Measurements from ENCODE around the gene PIP4K2B.
A peak's percentile ranks its signal among the peaks of the same experiment; 100 is the strongest.

Gene PIP4K2B

GRCh38 chr17:38732376-38733281 is 66.7 kb downstream of the PIP4K2B start:
- no peak for TF ChIP-seq FOXP2 (optimal IDR thresholded peaks at IDR 0.05; ENCODE audit: borderline replicate concordance, extremely low read depth, extremely low read length, insufficient read depth)
- no peak for TF ChIP-seq TAF1 (IDR thresholded peaks at IDR 0.05; ENCODE audit: borderline replicate concordance, insufficient read depth, low read length)
- TF ChIP-seq, protein P1, sequence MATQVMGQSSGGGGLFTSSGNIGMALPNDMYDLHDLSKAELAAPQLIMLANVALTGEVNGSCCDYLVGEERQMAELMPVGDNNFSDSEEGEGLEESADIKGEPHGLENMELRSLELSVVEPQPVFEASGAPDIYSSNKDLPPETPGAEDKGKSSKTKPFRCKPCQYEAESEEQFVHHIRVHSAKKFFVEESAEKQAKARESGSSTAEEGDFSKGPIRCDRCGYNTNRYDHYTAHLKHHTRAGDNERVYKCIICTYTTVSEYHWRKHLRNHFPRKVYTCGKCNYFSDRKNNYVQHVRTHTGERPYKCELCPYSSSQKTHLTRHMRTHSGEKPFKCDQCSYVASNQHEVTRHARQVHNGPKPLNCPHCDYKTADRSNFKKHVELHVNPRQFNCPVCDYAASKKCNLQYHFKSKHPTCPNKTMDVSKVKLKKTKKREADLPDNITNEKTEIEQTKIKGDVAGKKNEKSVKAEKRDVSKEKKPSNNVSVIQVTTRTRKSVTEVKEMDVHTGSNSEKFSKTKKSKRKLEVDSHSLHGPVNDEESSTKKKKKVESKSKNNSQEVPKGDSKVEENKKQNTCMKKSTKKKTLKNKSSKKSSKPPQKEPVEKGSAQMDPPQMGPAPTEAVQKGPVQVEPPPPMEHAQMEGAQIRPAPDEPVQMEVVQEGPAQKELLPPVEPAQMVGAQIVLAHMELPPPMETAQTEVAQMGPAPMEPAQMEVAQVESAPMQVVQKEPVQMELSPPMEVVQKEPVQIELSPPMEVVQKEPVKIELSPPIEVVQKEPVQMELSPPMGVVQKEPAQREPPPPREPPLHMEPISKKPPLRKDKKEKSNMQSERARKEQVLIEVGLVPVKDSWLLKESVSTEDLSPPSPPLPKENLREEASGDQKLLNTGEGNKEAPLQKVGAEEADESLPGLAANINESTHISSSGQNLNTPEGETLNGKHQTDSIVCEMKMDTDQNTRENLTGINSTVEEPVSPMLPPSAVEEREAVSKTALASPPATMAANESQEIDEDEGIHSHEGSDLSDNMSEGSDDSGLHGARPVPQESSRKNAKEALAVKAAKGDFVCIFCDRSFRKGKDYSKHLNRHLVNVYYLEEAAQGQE (IDR thresholded peaks at IDR 0.05; ENCODE audit: insufficient read depth in 1 of 2, low read depth in 2 of 2, low read length in 2 of 2): no peak
- TF ChIP-seq POLR2AphosphoS5 (IDR thresholded peaks at IDR 0.05; ENCODE audit: low read depth, low read length): no peak
- TF ChIP-seq SIN3A (IDR thresholded peaks at IDR 0.05; ENCODE audit: borderline replicate concordance, insufficient read depth, low read length): no peak

DNA sequence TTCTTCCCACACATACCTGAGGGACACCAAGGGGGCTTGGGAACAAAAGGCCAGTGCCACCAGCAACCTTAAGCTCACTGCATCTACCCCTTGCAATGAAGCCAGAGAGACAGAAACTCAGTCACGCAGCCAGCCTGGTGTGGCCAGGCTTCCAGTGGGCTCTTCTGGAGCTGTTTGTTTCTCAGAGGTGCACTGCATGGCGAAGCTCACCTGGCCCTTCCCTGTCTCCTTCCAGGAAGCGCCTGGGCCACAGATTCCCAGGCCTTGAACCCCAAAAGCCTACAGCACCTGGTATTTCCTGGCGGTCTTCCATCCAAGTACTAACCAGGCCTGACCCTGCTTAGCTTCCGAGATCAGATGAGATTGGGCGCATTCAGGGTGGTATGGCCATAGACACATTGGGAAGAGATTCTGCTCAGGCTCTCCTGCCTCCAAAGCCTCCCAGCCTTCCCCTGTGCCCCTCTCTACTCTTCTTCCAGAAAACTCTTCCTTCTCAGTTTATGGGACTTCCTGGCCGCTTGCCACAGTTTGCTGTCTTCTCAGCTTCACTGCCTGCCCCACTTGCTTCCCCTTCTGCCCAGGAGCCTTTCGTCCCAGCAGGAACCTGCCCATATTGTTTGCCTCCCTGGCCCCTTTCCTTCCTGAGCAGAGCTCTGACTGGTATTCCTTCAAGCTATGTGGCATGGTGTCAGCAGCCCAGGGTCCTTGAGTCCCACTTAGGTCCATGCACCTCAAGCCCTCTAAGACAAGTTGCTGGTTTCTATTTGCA is 67.6 kb downstream of the PIP4K2B start:
- TF ChIP-seq POLR2AphosphoS5 (IDR thresholded peaks at IDR 0.05; ENCODE audit: low read depth, low read length) (peak; percentile 52), FOXP2 (optimal IDR thresholded peaks at IDR 0.05; ENCODE audit: borderline replicate concordance, extremely low read depth, extremely low read length, insufficient read depth) (no peak), TAF1 (IDR thresholded peaks at IDR 0.05; ENCODE audit: borderline replicate concordance, insufficient read depth, low read length) (no peak)
- TF ChIP-seq, protein P1 (IDR thresholded peaks at IDR 0.05; ENCODE audit: insufficient read depth in 1 of 2, low read depth in 2 of 2, low read length in 2 of 2): no peak

GRCh38 chr17:38730526-38731379 is 68.6 kb downstream of the PIP4K2B start:
- TF ChIP-seq POLR2AphosphoS5 (IDR thresholded peaks at IDR 0.05; ENCODE audit: low read depth, low read length) (0 out of 2 replicates have a peak, but pooled peaks have one; percentile 2), FOXP2 (optimal IDR thresholded peaks at IDR 0.05; ENCODE audit: borderline replicate concordance, extremely low read depth, extremely low read length, insufficient read depth) (no peak), SIN3A (IDR thresholded peaks at IDR 0.05; ENCODE audit: borderline replicate concordance, insufficient read depth, low read length) (no peak), TAF1 (IDR thresholded peaks at IDR 0.05; ENCODE audit: borderline replicate concordance, insufficient read depth, low read length) (no peak)
- TF ChIP-seq, protein P1 (IDR thresholded peaks at IDR 0.05; ENCODE audit: insufficient read depth in 1 of 2, low read depth in 2 of 2, low read length in 2 of 2): no peak

DNA sequence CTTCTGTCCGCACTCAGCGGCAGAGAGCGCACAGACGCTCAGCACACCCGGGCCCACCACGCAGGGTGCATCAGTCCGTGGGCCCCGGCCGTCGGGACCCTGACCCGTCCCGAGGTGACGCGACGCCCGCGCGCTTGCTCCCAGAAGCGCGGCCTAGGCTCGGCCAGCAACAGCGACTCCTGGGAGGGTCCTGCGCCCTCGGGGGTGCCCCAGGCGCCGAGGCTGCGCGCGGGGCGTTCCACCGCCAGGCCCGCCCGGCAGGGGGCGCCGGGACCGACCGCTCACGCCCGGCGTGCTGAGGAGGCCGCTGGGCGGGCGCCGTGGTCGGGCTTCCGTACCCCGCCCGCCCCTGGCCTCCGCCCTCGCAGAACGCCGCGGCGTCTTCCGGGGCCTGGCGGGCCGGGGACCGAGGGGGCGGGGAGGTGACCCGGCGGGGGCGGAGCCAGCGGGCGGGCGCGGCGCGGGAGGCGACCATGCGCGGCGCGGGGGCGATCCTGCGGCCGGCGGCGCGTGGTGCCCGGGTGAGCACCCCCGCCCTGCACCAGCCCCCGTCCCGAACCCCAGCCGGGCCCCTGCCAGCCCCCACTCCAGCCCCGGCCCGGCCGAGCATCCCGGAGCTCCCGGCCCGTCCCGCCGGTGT is 69.3 kb downstream of the PIP4K2B start, which contains the start of gene CISD3:
TSS of gene CISD3 (plus strand) at position 456 of the 640 bp plus-strand sequence. CDS start at position 474, 18 bp downstream.
- TF ChIP-seq FOXP2 (optimal IDR thresholded peaks at IDR 0.05; ENCODE audit: borderline replicate concordance, extremely low read depth, extremely low read length, insufficient read depth): peak; percentile 51
- peak; percentile 41; the same call in 1 of the 2 replicates for TF ChIP-seq POLR2AphosphoS5 (IDR thresholded peaks at IDR 0.05; ENCODE audit: low read depth, low read length)
- TF ChIP-seq, protein P1 (IDR thresholded peaks at IDR 0.05; ENCODE audit: insufficient read depth in 1 of 2, low read depth in 2 of 2, low read length in 2 of 2): no peak
- no peak for TF ChIP-seq SIN3A (IDR thresholded peaks at IDR 0.05; ENCODE audit: borderline replicate concordance, insufficient read depth, low read length)
